Endothelial cell (in vitro differentiated cells): ENCODE results near the gene GSTM3. TPM values are rescaled to one million over a fixed set of nuclear protein-coding genes. Genes with fewer than 3 reads are reported as not detected.
"Not testable (repeated sequence)": the region's sequence is repeated elsewhere in the genome, so short reads cannot be mapped to it uniquely, and the experiment has no call there.

Source experiments
- DNase-seq: peaks from one replicate; pipeline ENCODE4 v3.0.0; 2021; ENCODE audit warnings: low spot score
- H3K27ac Mint-ChIP-seq: one replicate; pipeline ENCODE4 v1.8.0; 2021; ENCODE audit warnings: mixed read lengths, inconsistent platforms; ENCODE audit not compliant: unreplicated experiment
- H3K27me3 Mint-ChIP-seq: one replicate; pipeline ENCODE4 v1.8.0; 2021; ENCODE audit warnings: mild to moderate bottlenecking, moderate library complexity, mixed read lengths, inconsistent platforms; ENCODE audit not compliant: unreplicated experiment
- H3K36me3 Mint-ChIP-seq: one replicate; pipeline ENCODE4 v1.8.0; 2021; ENCODE audit warnings: mild to moderate bottlenecking, low read depth, mixed read lengths, inconsistent platforms; ENCODE audit not compliant: unreplicated experiment
- H3K4me1 Mint-ChIP-seq: one replicate; pipeline ENCODE4 v1.8.0; 2021; ENCODE audit warnings: mild to moderate bottlenecking, mixed read lengths, inconsistent platforms; ENCODE audit not compliant: unreplicated experiment
- H3K4me3 Mint-ChIP-seq: one replicate; pipeline ENCODE4 v1.8.0; 2021; ENCODE audit warnings: mild to moderate bottlenecking, mixed read lengths, inconsistent platforms; ENCODE audit not compliant: unreplicated experiment
- H3K9me3 Mint-ChIP-seq: one replicate; pipeline ENCODE4 v1.8.0; 2021; ENCODE audit warnings: mixed read lengths, inconsistent platforms; ENCODE audit not compliant: unreplicated experiment
- total RNA-seq: library from RNA; stranded (reverse); fragmentation: NEBNext Ultra II Directional; extraction: Animal tissue kit (Norgen Biotek cat#: 25700); gene quantifications from one replicate; pipeline ENCODE4 v1.2.1, GENCODE V29; 2021; ENCODE audit not compliant: unreplicated experiment
- TF ChIP-seq, protein P1 (sequence below): fragments of 200-600 bp; sonication (generic); IDR thresholded peaks from one replicate; pipeline ENCODE4 v1.5.0; 2021; ENCODE audit warnings: antibody characterized with exemption; ENCODE audit not compliant: unreplicated experiment

GSTM3 gene
- total RNA-seq, 1 donor from 2014 or later, result 6.9 TPM

DNA sequence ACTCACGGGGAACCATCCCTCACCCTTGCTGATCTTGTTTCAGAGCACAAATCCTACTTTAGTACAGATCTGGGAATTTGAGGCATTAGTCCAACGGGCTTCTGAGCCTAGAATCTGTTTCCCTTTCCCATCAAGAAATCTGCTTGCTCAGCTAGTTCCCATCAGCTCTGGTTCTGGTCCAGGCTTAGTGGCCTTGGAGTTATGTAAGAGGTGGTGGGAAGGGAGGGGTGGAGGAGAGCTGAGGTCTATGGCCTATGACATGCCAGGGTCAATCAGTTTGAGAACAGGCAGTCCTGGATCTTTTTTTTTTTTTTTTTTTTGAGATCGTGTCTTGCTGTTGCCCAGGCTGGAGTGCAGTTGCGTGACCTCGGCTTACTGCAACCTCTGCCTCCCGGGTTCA lies 49.1 kb downstream of the GSTM3 start:
- no peaks in the 10 kb centered on the region for H3K36me3 Mint-ChIP-seq
- H3K27ac Mint-ChIP-seq, result no peak overlapping the region
- no peaks in the 10 kb centered on the region for H3K9me3 Mint-ChIP-seq
- TF ChIP-seq, protein P1, sequence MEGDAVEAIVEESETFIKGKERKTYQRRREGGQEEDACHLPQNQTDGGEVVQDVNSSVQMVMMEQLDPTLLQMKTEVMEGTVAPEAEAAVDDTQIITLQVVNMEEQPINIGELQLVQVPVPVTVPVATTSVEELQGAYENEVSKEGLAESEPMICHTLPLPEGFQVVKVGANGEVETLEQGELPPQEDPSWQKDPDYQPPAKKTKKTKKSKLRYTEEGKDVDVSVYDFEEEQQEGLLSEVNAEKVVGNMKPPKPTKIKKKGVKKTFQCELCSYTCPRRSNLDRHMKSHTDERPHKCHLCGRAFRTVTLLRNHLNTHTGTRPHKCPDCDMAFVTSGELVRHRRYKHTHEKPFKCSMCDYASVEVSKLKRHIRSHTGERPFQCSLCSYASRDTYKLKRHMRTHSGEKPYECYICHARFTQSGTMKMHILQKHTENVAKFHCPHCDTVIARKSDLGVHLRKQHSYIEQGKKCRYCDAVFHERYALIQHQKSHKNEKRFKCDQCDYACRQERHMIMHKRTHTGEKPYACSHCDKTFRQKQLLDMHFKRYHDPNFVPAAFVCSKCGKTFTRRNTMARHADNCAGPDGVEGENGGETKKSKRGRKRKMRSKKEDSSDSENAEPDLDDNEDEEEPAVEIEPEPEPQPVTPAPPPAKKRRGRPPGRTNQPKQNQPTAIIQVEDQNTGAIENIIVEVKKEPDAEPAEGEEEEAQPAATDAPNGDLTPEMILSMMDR, result no peak
- no peaks in the 10 kb centered on the region for H3K27me3 Mint-ChIP-seq
- no peak overlapping the region for H3K4me3 Mint-ChIP-seq
- no peak for DNase-seq
- H3K4me1 Mint-ChIP-seq, result no peaks in the 10 kb centered on the region

DNA sequence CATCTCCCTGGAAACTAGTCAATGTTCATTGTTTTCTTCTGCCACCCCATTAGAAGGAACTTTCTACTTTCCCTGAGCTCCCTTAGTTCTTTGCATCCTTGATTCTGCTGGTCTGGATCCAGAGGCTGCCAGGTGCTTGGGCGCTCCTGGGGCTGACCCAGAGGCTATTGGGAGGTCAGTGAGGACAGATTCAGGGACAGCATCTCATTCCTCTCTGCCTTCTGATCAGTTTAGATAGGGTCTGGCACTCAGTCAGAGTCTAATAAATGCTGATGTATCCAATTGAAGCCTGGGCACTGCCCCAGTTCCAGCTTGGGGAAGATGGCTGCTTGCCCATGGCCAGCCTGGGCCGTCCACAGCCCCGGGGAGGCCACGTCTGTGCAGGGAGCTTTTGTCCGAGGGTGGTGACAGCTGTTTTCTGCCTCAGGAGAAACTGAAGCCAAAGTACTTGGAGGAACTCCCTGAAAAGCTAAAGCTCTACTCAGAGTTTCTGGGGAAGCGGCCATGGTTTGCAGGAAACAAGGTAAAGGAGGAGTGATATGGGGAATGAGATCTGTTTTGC lies 50.9 kb downstream of the GSTM3 start:
- TF ChIP-seq, protein P1, result no peak
- Mint-ChIP-seq H3K36me3 (no peaks in the 10 kb centered on the region), H3K9me3 (no peaks in the 10 kb centered on the region), H3K4me1 (no peaks in the 10 kb centered on the region), H3K27ac (no peak overlapping the region), H3K27me3 (no peaks in the 10 kb centered on the region), H3K4me3 (no peak overlapping the region)
- DNase-seq, result no peak

DNA sequence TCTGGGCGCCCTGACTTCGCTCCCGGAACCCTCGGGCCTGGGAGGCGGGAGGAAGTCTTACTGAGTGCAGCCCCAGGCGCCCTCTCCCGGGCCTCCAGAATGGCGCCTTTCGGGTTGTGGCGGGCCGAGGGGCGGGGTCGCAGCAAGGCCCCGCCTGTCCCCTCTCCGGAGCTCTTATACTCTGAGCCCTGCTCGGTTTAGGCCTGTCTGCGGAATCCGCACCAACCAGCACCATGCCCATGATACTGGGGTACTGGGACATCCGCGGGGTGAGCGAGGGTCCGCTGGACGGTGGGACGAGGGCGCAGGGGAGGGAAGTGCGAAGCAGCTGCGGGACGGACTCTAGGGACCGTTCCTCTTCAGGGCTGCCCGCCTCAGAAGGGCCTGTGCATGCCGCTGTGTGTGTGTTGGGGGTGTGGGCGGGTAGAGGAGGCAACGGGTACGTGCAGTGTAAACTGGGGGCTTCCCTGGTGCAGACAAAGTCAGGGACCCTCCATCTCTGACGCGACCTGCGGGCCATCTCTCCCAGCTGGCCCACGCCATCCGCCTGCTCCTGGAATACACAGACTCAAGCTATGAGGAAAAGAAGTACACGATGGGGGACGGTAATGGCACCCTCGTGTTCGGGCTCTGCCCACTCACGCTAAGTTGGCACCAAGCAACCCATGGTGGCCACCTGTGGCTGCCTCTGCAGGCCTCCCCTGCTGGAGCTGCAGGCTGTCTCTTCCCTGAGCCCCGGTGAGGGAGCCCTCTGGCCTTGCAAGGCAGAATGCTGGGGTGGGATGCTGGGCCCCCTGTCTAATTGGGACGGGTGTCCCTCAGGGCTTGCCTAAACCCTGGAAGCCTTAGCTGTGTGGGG lies 53.0 kb downstream of the GSTM3 start, which contains the start of gene GSTM1:
Gene GSTM1, plus strand, starts transcription at position 177 of the 859 bp plus-strand sequence. Its CDS starts 57 bp downstream, at position 234.
- no peaks in the 10 kb centered on the region for H3K4me1 Mint-ChIP-seq
- no peaks in the 10 kb centered on the region for H3K9me3 Mint-ChIP-seq
- H3K27me3 Mint-ChIP-seq, result no peaks in the 10 kb centered on the region
- TF ChIP-seq, protein P1, result no peak
- no peak for DNase-seq
- no peak within 1 kb of the TSS for H3K27ac Mint-ChIP-seq
- no peak within 1 kb of the TSS for H3K4me3 Mint-ChIP-seq
- H3K36me3 Mint-ChIP-seq, result no peaks in the 10 kb centered on the region

DNA sequence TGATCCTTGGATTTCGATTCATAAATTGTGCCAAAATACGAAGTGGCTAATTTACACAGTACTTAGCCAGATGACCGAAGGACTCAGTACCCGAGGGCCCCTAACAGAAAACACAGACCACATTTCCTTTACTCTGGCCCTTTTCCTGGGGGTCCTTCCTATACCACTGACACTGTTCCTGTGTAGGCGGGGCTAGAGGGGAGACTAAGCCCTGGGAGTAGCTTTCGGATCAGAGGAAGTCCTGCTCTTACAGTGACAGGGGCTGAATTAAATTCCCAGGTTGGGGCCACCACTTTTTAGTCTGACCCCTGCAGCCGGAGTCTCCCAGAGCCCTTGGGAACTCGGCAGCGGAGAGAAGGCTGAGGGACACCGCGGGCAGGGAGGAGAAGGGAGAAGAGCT lies 53.7 kb downstream of the GSTM3 start:
- DNase-seq, H3K27ac Mint-ChIP-seq, H3K4me1 Mint-ChIP-seq, H3K27me3 Mint-ChIP-seq, H3K36me3 Mint-ChIP-seq, H3K9me3 Mint-ChIP-seq, H3K4me3 Mint-ChIP-seq: not testable (repeated sequence)

DNA sequence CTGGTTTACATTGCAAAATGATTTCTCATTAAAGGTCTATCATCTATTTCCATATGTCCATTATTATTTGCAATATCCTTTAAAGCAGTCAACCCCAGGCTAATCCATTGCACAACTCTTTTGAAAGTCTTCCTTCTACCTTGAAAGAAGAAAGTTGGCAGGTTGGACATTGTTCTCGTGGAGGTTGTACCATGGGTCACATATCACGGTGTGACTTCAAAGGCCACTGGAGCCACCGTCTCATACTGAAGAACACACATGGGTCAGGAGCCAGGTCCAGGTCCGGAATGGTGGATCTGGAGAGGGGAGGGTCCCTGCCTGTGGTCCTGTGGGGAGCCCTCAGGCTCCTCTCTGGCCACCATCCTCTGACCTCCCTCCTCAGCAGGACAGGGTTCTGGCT lies 54.9 kb downstream of the GSTM3 start:
- not testable (repeated sequence) for H3K4me3 Mint-ChIP-seq, H3K27me3 Mint-ChIP-seq, H3K4me1 Mint-ChIP-seq, H3K36me3 Mint-ChIP-seq, H3K27ac Mint-ChIP-seq, H3K9me3 Mint-ChIP-seq, DNase-seq

DNA sequence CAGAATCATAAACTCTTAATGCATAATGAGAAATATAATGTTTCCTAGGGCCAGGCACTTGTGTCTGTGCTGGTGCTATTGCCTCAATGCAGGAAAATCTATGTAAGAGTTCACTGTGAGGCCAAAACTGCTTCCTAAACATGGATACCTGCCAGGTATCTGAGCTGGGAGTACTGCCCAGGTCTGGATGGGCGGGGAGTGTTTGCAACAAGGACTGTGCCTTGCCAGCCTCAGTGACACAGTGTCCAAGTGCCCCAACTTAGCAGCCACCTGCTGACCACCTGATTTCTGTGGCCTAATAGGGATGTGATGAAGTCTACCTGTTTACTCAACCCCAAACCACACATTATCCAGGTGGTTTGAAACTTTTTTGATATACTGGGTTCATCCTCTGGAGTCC lies 55.4 kb downstream of the GSTM3 start:
- H3K27me3 Mint-ChIP-seq, DNase-seq, H3K9me3 Mint-ChIP-seq, H3K27ac Mint-ChIP-seq, H3K4me1 Mint-ChIP-seq, H3K36me3 Mint-ChIP-seq, H3K4me3 Mint-ChIP-seq: not testable (repeated sequence)

DNA sequence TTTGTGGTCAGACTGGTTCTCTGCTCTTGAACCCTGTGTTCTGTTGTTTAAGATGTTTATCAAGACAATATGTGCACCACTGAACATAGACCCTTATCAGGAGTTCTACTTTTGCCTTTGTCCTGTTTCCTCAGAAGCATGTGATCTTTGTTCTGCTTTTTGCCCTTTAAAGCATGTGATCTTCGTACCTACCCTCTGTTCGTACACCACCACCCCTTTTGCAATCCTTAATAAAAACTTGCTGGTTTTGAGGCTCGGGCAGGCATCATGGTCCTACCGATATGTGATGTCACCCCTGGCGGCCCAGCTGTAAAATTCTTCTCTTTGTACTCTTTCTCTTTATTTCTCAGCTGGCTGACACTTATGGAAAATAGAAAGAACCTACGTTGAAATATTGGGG lies 56.1 kb downstream of the GSTM3 start:
- not testable (repeated sequence) for H3K27ac Mint-ChIP-seq, H3K4me3 Mint-ChIP-seq, DNase-seq, H3K36me3 Mint-ChIP-seq, H3K9me3 Mint-ChIP-seq, H3K4me1 Mint-ChIP-seq, H3K27me3 Mint-ChIP-seq
